ENCODE results near the gene NFKBIE.
"Not testable (repeated sequence)": the region's sequence is repeated elsewhere in the genome, so short reads cannot be mapped to it uniquely, and the experiment has no call there.

The NFKBIE gene, protein sequence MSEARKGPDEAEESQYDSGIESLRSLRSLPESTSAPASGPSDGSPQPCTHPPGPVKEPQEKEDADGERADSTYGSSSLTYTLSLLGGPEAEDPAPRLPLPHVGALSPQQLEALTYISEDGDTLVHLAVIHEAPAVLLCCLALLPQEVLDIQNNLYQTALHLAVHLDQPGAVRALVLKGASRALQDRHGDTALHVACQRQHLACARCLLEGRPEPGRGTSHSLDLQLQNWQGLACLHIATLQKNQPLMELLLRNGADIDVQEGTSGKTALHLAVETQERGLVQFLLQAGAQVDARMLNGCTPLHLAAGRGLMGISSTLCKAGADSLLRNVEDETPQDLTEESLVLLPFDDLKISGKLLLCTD

DNA sequence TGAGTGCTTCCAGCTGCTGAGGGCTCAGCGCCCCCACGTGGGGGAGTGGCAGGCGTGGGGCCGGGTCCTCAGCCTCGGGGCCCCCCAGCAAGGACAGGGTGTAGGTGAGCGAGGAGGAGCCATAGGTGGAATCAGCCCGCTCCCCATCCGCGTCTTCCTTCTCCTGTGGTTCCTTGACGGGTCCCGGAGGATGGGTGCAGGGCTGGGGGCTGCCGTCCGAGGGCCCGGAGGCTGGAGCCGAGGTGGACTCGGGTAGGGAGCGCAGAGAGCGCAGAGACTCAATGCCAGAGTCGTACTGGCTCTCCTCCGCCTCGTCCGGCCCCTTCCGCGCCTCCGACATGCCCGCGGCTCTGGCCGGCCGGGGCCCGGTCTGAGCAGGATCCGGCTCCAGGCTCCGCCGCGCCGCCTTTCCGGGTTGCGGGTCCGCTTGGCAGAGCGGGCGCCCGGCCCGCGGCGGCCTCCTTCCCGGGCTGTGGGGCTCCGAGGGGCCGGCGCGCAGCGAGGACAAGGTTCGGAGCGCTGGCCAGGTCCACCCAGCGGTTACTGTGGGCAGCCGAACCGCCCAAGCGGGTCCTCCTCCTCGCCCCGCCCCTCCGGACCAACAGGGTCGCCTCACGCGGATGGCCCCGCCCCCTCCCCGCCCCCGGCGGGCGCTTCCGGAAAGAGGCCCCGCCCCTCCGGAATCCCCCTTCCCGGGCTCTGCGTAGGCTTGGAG, at the start of gene NFKBIE:
NFKBIE (minus strand) TSS at position 545 of the 715 bp plus-strand sequence; CDS start at position 340, 205 bp downstream.
- peak; percentile 87 for DNase-seq (ENCODE audit: low read depth)

DNA sequence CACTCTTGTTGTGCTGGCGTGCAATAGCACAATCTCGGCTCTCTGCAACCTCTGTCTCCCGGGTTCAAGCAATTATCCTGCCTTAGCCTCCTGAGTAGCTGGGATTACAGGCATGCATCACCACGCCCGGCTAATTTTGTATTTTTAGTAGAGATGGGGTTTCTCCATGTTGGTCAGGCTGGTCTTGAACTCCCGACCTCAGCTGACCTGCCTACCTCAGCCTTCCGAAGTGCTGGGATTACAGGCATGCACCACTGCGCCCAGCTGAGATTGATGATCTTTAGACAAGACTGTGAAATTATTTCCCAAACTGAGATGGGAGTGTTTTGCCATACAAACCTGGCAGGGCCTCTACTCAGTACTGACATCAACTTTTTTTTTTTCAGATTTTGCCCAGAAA, 49.3 kb upstream of the NFKBIE start:
- DNase-seq (ENCODE audit: low read depth): not testable (repeated sequence)

DNA sequence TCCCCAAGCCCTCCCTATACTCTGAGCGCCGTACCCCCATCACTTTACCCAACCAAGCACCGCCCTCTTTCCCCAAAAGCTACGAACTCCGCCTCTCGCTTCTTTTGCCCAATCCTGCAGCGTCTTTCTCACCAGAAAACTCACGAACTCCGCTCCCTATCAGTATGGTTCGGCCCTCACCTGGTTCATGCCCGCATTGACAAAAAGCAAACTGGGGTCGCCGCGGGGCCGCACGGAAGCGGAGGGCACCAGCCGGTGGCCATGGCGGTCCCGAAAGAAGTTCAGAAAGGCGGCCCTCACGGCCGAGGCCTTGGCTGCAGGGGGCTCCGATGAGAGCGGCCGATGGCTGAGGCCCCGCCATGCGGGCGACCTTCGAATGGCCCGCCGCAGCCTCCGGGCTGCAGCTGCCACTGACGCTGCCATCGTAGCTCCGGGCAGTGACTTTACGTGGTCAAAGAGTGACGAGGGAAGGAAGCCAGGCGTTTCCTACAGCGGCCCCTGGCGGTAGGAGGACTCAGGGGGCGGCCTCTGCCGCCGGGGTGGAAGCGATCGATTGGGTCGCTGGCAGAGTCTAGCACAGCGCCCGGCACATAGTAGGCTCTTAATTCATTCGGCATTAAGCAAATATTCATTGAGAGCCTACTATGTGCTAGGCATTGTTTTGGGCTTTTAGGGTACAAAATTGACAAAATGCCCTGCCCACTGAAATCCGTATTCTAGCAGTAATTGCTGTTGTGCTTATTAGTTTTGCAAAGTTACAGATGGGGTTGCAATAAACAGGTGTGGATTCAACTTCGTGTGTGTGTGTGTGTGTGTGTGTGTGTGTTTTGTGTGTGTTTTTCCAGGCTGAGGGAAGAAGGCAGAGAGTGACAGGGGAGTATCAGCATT, 47.8 kb upstream of the NFKBIE start, which contains the start of gene AARS2:
AARS2 (minus strand) TSS at position 447 of the 888 bp plus-strand sequence; CDS start at position 423, 24 bp downstream.
- DNase-seq (ENCODE audit: low read depth): peak; percentile 87

DNA sequence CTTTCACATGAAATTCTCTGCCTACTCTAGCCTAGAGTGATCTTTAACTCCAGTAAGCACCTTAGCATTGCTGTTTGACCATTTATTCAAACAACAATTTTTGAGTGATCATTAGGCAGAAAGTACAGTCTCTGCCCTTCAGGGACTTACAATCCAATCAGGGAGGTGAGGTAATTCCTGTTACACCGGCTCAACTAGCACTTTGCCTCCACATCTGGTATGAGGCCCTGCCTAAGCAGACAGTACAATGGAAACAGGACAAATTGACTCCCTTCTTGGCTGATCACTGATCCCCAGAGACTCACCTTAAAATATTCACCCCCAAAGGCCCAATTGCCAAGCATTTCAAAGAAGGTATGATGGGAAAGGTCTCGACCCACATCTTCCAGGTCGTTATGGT, 46.4 kb upstream of the NFKBIE start:
- DNase-seq (ENCODE audit: low read depth): no peak

DNA sequence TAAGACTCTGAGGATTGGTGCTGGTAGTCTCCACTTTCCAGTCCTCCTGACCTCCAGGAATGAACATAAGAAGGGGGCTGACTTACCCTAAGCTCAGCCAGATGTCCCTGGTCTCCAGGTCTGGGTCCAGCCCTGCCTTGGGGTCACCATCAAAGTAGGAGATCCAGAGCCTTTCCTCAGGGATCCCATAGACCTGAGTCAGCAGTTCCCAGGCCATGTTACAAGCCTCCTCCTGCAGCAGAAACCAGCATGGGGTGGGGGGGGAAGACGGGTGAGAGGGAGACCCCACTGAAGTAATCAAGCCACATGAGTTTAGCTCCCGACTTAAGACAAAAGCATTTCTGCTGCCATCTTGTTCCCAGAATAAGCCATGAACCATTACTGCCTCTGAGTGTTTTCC, 46.0 kb upstream of the NFKBIE start:
- no peak for DNase-seq (ENCODE audit: low read depth)

DNA sequence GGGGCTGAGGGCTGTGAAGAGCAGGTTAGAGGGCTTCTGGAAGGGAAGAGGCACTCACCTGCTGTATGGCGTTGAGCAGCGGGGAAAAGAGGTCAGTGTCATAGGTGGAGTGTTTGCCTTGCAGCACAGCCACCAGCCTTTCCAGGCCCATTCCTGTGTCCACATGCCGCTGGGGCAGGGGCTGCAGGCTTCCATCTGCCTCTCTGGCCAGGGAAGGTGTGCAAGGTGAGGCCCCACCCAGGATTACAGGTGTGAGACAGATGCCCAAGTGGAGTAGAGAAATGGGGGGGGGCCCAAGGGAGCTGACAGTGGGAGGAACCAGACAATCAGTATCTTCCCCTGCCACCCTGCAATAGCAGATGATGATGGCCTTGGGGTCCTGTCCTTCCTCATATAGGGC, 44.9 kb upstream of the NFKBIE start:
- DNase-seq (ENCODE audit: low read depth): no peak

DNA sequence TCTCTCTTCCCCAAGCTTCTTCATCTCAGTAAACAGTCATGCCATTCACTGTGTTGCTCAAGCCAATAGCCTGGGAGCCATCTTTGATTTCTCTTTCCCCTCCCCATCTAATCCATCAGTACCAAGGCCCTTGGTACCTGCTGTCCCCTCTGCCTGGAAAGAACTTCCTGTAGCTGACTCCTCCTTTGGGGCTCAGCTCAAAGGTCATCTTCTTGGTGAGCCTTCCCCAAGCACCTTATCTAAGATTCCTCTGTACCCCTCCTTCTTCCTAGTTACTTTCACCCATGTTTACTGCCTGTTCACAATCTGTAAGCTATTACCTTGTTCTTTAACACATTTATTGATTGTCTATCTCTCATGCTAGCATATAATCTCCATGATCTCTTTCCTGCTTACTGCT, 44.3 kb upstream of the NFKBIE start:
- no peak for DNase-seq (ENCODE audit: low read depth)

DNA sequence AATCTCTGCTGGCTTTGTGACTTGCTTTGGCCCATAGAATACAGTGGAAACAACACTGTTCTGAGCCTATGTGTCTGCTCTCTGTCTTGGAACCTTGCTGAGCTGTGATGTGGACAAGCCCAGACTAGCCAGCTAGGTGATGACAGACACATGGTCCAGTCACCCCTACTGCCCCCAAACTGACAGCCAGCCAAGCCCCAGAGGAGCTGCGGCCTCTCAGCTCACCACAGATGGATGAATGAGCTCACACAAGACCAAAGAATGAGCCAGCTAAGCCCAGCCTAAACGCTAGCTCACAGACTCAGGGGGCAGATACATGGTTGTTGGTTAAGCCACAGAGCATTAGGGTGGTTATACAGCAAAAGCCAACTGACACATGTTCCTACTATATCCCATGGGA, 43.7 kb upstream of the NFKBIE start:
- DNase-seq (ENCODE audit: low read depth): no peak

DNA sequence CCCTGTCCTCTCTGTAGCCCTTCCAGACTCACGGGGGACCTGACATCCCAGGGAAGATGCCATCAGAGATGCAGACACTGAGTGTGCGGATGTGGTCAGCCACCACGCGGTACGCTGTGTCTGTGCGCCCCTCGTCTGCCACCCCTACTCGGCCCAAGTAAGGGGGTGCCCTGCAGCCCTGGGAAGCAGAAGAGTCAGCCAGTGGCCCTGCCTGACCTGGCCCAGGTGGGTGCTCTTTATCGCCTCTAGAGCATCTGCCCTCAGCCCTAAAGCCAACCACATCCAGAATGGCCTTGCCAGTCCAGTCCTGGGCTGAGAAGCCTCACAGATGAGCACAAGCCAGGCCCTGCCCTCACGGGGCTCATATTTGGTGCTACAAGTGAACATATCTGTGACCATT, 41.9 kb upstream of the NFKBIE start:
- no peak for DNase-seq (ENCODE audit: low read depth)

DNA sequence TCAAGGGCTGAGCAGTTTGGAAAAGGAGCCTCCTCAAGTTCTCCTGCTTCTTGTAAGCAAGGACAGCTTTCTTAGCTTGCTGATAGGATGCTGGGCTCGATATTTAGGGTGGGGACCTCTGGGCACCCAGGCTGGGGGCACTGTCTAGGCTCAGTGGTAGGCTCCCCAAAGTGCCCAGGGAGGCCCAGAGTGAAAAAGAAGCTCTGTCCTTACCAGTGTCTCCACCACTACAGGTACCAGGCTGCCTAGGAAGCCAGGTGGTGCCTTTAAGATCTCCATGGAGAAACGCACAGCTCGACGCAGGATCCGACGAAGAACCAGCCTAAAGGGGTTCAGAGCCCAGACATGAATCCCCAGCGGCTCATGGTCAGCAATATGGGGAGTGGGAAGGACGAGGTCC, 41.4 kb upstream of the NFKBIE start:
- DNase-seq (ENCODE audit: low read depth): no peak

DNA sequence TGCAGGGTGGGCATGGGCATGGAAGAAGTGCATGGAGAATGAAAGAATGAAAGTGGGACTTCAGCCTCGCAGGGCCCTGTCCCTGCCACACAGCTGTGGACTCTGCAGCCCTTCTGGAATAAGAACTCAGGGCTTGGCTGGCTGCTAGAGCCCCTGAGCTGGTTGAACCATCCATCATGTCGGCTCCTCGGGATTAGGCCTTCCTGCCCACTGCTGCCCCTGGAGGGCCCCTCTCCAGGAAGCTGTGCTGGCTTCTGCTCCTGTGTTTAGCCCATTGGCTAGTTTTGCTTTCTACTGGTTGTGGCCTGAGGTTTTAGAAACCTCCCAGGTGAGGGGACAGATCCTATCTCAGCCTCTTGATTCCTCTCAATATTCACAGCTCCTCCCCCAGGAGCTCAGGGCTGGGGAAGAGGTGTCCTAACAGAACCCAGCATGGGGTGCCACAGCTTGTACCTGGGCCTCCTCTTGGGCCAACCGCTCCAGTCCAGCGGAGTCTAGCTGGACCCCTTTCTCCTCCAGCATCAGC, 39.9 kb upstream of the NFKBIE start:
- no peak for DNase-seq (ENCODE audit: low read depth)

DNA sequence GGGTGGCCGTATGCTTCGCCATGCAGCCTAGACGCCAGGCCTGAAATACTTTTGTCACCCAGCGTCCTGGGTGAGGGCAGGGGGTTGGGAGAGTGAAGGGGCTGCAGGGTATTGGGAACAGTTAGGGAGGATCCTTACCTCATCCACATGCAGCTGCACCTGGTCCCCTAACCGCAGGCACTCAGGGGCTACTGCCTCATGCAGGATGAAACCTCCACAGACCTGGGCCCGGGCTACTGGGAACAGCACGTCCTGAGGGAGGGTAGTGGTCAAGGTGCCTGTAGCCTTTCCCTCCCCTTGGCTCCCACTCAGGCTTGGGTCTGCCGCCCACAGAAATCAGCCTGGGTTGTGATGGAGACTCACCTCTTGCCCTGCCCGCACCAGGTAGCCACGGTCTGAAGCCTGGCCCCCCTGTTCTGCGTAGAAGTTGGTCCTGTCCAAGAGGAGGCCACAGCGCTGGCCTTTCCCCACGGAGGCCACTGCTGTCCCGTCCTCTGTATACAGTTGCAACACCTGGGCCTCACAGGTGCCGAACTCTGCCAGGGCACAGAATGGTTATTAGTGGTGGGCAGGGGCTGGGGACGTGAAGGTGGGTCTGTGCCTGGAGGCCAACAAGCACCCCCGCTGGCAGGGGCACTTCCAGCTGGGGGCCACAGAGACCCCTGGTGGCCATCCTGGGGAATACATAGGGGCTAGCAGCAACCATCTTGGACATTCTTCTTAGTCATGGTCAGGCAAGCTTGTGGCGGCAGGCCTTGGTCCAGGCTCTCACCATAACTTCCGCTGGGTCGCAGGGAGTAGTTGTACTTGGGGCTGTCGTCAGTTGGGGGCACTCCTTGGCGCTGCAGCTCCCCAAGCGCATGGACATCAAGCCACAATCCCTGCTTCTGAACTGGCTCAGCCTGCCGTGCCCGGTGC, 39.2 kb upstream of the NFKBIE start:
- DNase-seq (ENCODE audit: low read depth): peak; percentile 21

DNA sequence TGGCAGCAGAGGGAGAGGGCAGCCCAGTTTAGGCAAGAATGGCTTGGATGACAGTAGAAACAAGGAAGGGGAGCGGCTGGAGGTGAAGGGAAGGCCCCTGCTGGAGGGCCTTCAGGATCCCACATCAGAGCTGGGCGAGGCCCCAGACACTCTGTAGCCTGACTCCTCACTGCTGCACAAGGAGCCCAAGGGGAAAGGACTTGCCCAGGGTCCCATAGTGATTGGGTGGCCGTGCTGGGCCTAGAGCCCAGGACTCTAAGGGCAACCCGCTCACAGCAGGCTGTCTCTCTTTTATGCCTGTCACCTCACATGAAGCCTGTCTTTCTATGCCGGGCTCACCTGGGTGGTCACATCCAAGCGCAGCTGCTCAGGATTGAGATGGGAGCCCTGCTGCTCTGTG, 38.5 kb upstream of the NFKBIE start:
- DNase-seq (ENCODE audit: low read depth): no peak

DNA sequence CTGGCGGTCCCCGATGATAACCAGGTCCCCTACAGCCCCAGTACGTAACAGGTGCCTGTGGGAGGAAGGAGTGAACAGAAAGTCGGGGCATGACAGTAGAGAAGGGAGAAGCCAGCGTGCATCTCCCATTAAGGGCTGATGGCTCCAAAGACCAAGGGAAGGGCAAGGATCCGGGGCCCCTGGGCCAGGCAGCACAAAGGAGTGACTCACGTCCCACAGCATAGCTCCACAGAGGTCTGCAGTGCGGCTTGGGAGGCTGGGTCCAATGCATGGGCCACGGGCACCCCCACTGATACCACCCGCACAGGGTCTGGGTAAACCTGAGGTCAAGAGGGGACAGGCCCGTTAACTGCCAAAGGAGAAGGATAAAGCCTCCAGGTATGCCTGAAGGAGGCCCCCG, 37.5 kb upstream of the NFKBIE start:
- no peak for DNase-seq (ENCODE audit: low read depth)

DNA sequence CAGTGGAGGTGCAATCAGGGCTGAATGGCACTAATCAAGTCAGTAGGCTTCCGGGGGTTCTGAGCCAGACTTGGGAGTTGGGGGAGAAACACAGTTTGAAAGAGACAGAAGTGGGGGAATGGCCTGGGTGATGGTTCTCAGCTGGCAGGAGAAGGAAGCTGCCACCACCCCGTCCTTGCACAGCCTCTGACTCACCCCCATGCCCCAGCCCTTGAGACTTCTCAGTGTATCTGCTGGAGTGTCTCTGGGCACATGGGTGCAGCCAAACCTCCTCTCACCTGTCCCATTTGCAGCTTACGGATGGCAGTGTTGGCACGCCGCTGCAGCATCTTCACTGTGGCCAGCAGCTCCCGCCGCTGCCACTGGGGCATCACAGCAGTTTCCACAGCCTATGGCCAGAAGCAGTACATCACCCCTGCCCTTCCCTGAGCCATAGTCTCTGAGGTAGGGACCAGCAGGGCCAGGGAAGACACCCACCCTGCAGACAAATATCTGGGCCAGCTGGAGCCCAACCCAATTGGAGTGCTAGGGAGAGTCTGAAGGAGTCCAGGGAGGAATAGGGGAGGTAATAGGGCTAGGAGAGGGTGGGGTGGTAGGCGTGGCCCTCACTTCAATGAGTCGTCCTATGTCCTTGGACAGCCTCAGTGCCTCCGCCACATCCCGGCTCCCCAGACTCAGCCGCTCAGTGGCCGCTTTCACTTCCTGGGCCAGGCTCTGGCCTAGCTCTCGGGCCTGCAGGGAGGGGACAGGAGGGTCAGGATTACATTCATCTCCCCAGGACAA, 36.6 kb upstream of the NFKBIE start:
- no peak for DNase-seq (ENCODE audit: low read depth)

DNA sequence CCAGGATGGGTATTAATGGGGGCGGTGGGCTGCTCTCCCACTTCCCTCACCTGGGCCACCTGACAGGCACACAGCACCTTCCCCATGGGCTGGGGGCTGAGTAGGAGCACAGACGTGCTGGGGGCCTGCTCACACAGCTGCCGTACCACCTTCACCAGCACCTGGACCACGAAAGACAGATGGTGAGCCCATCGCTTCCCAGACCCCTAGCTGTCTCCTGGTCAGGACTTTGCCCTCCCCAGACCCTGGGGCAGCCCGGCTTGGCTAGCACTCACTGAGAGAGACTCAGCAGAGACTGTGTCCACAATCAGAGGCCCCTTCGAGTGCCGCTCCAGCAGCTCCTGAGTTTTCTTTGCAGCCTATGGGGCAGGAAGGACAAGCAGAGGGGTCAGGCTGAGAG, 35.8 kb upstream of the NFKBIE start:
- DNase-seq (ENCODE audit: low read depth): no peak

DNA sequence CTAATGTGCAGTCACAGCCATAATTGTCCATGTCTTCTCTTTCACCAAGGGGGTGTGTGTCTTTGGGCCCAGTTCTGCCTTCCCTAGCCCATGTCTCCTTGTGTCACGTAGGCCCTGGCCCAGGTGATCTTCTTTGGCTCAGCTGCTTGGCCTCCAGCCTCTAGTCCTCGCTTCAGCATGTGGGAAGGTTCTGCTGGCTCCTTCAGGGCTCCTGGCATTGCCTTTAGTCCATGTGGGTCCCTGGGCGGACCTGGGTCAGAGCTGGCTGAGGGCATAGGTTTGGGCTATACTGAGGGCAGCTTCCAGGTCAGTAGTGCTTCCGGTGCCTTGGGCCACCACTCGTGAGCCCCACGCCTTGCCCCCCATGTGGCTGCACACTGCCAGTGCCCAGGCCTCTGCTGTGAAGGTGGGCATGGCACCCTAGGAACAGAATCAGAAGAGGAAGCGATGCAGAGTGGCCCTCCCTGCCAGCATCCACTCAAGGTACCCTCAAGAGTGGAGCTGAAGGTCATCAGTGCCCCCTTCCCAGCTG, 35.0 kb upstream of the NFKBIE start:
- no peak for DNase-seq (ENCODE audit: low read depth)

DNA sequence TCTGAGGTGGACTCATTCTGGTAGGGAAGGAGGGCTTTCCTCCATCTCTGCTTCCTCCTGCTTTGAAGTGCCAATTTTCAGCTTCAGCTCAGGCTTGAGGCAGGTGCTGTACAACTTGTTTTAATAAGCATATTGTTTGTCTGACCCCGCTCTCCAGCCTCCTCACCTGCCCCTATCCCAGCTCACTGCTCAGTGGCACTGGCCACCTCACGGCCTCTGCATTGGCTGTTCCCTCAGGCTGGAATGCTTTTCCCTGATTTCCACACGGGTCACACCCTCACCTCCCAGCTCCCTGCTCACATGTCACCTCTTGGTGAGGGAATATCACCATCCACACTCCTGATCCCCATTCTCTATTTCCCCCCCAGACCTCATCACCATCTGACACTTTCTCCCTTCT, 33.5 kb upstream of the NFKBIE start:
- no peak for DNase-seq (ENCODE audit: low read depth)

DNA sequence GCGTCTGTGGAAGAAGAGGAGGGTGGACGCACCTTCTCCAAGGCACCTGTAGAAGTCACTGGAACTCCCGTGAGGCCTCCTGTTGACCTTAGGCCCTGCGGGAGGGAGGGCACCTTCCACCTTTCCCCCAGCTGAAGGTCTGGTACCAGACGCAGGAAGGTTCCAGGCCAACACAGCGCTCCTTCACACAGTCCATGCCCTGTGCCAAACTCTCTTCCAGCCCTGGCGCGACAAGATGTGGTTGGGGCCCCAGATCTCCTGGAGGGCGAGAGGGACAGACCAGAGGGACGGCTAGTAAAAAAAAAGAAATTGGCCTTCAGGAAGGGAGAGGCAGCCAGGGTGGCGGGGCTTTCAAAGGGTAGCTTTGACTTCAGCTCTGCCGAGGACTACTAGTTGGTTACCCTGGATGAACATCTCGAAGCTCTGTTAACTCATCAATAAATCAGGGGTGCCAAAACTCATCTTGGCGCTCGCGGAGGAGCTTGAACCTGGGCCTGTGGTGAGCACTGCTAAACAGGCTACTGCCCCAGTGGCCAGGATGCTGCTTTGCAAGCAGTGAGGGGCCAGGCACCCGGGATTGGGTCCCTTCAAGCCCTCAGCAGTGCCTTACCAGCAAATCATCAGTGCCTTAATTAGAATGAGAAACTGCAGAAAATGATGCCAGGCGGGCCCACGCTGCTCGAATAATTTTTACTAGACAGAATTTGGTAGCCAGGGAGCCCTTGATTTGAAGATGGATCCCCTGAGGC, 32.9 kb upstream of the NFKBIE start:
- DNase-seq (ENCODE audit: low read depth): no peak

All from fibroblast of gingiva (primary cell).